ENCODE measurements around the gene CERS3. TPM values are rescaled to one million over a fixed set of nuclear protein-coding genes. Genes with fewer than 3 reads are reported as not detected.

CERS3 gene
- total and polyA plus RNA-seq, 2 of the 4 experiments (the other 2 are of a cell fraction) = not detected

DNA sequence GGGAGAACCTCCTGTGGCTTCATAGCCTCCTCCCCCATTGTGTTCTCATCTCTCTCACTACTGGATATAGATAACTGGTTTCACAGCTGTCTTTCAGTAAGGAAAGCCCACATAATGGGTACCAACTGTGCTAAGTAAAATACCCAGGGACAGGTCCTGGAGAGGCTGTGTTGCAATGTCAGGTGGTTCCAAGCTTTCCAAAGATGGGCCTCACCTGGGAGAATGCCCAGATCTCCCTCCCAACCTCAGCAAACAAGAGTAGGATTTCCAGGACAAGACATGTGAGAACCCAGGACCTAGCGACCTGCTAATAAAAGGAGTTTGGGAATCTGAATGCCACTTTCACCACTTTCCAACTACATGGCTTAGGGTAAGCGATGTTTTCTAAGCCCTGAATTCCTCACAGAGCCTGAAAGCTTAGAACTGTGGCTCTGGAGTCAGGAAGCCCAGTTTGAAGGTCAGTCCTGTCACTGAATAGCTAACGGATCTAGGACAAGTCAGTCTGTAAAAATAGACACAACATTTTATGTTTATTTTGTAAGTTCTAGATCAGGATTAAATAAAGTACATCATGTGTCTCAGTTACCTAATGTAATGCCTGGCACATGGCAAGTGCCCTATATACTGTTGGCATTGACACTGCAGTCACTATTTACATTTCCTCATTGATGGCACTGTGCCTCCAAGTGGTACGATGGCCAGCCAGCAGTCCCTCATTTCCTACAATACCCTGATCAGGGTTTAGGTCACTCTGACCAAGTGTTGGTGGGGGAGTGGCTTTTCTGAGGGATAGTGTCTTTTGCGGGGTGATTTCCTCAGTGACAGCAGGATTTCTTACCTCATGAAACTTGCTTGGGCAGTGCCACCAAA, 11.9 kb downstream of the CERS3 start:
- Histone ChIP-seq H3K9me1 (ENCODE audit: insufficient read depth, low read length) (no peaks in the 10 kb centered on the region), H3K27me3 (ENCODE audit: control insufficient read depth, insufficient read depth, low read length) (no peaks in the 10 kb centered on the region), H2AK5ac (ENCODE audit: low read depth, low read length) (no peak overlapping the region), H2AK9ac (replicated peaks; ENCODE audit: low read depth, low read length, poor library complexity) (no peak overlapping the region), H3K9me3 (ENCODE audit: control insufficient read depth, insufficient read depth, low read length) (no peaks in the 10 kb centered on the region), H2BK20ac (ENCODE audit: low read depth, low read length) (no peak overlapping the region), H4K20me1 (ENCODE audit: insufficient read depth, low read length) (no peaks in the 10 kb centered on the region), H4K91ac (ENCODE audit: insufficient read depth, low read depth, low read length) (no peak overlapping the region), H2BK5ac (ENCODE audit: low read depth, low read length, poor library complexity, severe bottlenecking) (no peak overlapping the region), H3K79me1 (ENCODE audit: low read depth in 1 of 2, low read length in 2 of 2) (no peaks in the 10 kb centered on the region), H2BK120ac (ENCODE audit: low read depth, low read length) (no peak overlapping the region), H3K4ac (ENCODE audit: low read depth, low read length) (no peak overlapping the region), H4K8ac (ENCODE audit: low read depth in 2 of 2, low read length in 2 of 2) (no peak overlapping the region), H3K4me2 (ENCODE audit: low read depth, low read length) (no peak overlapping the region), H3K23ac (ENCODE audit: low read depth, low read length) (no peak overlapping the region), H2BK15ac (ENCODE audit: low read depth, low read length) (no peak overlapping the region), H3K4me1 (ENCODE audit: control insufficient read depth, insufficient read depth, low read length) (no peaks in the 10 kb centered on the region), H2AFZ (replicated peaks; ENCODE audit: low read length, poor library complexity) (no peak overlapping the region), H3K9ac (ENCODE audit: low read depth, low read length) (no peak overlapping the region), H3K4me3 (ENCODE audit: insufficient read depth, low read depth, low read length) (no peak overlapping the region), H3K56ac (ENCODE audit: extremely low read depth, insufficient read depth, low read length) (no peak overlapping the region), H3K36me3 (ENCODE audit: control insufficient read depth, insufficient read depth, low read length) (no peaks in the 10 kb centered on the region), H4K5ac (ENCODE audit: low read depth, low read length) (no peak overlapping the region), H3K18ac (ENCODE audit: low read depth, low read length) (no peak overlapping the region), H3K27ac (ENCODE audit: insufficient read depth, low read length) (no peak overlapping the region), H3K14ac (replicated peaks; ENCODE audit: low read depth, low read length) (no peak overlapping the region)
- dilution Hi-C loops (cut with HindIII; ENCODE audit: low sequenced_read_pairs, unreplicated experiment) = no loop called here
- TF ChIP-seq, protein P1, sequence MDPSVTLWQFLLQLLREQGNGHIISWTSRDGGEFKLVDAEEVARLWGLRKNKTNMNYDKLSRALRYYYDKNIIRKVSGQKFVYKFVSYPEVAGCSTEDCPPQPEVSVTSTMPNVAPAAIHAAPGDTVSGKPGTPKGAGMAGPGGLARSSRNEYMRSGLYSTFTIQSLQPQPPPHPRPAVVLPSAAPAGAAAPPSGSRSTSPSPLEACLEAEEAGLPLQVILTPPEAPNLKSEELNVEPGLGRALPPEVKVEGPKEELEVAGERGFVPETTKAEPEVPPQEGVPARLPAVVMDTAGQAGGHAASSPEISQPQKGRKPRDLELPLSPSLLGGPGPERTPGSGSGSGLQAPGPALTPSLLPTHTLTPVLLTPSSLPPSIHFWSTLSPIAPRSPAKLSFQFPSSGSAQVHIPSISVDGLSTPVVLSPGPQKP (IDR thresholded peaks at IDR 0.05; ENCODE audit: borderline replicate concordance, low read depth, low read length) = no peak
- no peak for TF ChIP-seq MAFK (IDR thresholded peaks at IDR 0.05; ENCODE audit: low read depth, low read length)
- TF ChIP-seq POLR2A (IDR thresholded peaks at IDR 0.05; ENCODE audit: low read depth, low read length) = no peak
- no peak for TF ChIP-seq BHLHE40 (IDR thresholded peaks at IDR 0.05; ENCODE audit: low read depth, low read length)
- TF ChIP-seq RCOR1 (IDR thresholded peaks at IDR 0.05; ENCODE audit: insufficient replicate concordance, low read length) = no peak
- no peak for TF ChIP-seq MAZ (IDR thresholded peaks at IDR 0.05; ENCODE audit: borderline replicate concordance, low read depth, low read length)
- no peak for TF ChIP-seq MXI1 (IDR thresholded peaks at IDR 0.05; ENCODE audit: borderline replicate concordance, low read depth, low read length)
- no TSS peak for BruUV-seq (replicated peaks)
- WGBS, 2 experiments (ENCODE audit: extremely low coverage in 2 of 2, insufficient read length in 1 of 2) = no CpG with 5 or more reads among the region's 5 CpGs
- DNase-seq = no peak
- ChIA-PET POLR2A (ENCODE audit: unreplicated experiment) (no interaction called here), CTCF (no interaction called here)
- intact Hi-C loops (cut with micrococcal nuclease) = no loop called here
- ATAC-seq (ENCODE audit: low read depth) = no peak
- in situ Hi-C loops (cut with MboI; ENCODE audit: low sequenced_read_pairs) = no loop called here
